Skin of body (tissue), 2 donors: Measurements from ENCODE around the gene ESRRG. TPM values are rescaled to one million over a fixed set of nuclear protein-coding genes. Genes with fewer than 3 reads are reported as not detected.

Experiments
- DNase-seq: peaks from one replicate; lab custom pipeline; 2025; lab: John Stamatoyannopoulos, UW
- total RNA-seq: library from RNA; depleted of rRNA; stranded (reverse); fragments of >200 nt; gene quantifications from one replicate; pipeline ENCODE4 v1.2.3, GENCODE V29; 2014

ESRRG gene
- total RNA-seq, 1 donor from 2014 or later, result 2.3 TPM

GRCh38 chr1:216457356-216457755 lies 265.9 kb downstream of the ESRRG start:
- no peak for DNase-seq

DNA sequence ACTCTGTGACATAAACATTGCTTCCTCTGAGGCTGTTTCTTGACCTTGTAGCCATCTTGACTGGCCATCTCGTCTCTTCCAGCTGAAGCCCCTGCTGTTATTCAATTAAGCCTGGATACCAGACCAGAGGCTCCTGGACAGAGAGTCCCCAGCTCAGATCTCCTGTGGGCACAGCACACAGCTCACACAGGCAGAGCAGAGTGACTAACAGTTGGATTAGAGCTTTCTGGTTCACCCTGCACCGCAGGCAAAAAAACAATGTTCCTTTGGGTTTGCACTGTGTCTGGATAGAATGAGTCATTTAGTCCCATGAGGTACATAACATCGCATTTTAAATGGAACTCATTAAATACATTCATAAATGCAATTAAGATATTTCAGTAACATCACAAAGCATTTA lies 266.5 kb downstream of the ESRRG start:
- DNase-seq, result no peak

GRCh38 chr1:216453777-216454176 lies 269.5 kb downstream of the ESRRG start:
- DNase-seq, result no peak
